ENCODE measurements around the gene CD68. TPM values are rescaled to one million over a fixed set of nuclear protein-coding genes. Genes with fewer than 3 reads are reported as not detected.

The CD68 gene
- polyA plus RNA-seq, 1 donor from 2014 or later: 26.9 TPM

GRCh38 chr17:7555320-7555948 lies 24.0 kb upstream of the CD68 start:
- Mint-ChIP-seq H3K4me3 (peak overlapping the region in 2 of 4 donors; percentile 34 to 45), H3K27me3 (no peaks in the 10 kb centered on the region), H3K27ac (peak overlapping the region in 2 of 3 donors; percentile 38 to 87), H3K4me1 (peaks cover 29 to 51% (median 40%) of the 10 kb centered on the region in 3 donors), H3K9me3 (no peaks in the 10 kb centered on the region), H3K36me3 (peaks cover 10% of the 10 kb centered on the region)

- Mint-ChIP-seq H3K4me1 (peaks cover 31 to 52% (median 43%) of the 10 kb centered on the region in 3 donors), H3K9me3 (no peaks in the 10 kb centered on the region), H3K36me3 (peaks cover 8% of the 10 kb centered on the region), H3K27me3 (no peaks in the 10 kb centered on the region), H3K27ac (peak overlapping the region in 2 of 3 donors; percentile 1 to 87), H3K4me3 (peak overlapping the region; percentile 21 to 55 (median 43))
These were observed 22.8 kb upstream of the CD68 start for GRCh38 chr17:7556627-7557026.

GRCh38 chr17:7557147-7557764 lies 22.2 kb upstream of the CD68 start:
- H3K9me3 Mint-ChIP-seq: no peaks in the 10 kb centered on the region
- peaks cover 8% of the 10 kb centered on the region for H3K36me3 Mint-ChIP-seq
- no peaks in the 10 kb centered on the region for H3K27me3 Mint-ChIP-seq
- H3K4me1 Mint-ChIP-seq: peaks cover 31 to 49% (median 43%) of the 10 kb centered on the region in 3 donors
- H3K27ac Mint-ChIP-seq: peak overlapping the region; percentile 23 to 97 (median 95)
- no peak overlapping the region for H3K4me3 Mint-ChIP-seq

- H3K36me3 Mint-ChIP-seq: peaks cover 8% of the 10 kb centered on the region
- H3K9me3 Mint-ChIP-seq: no peaks in the 10 kb centered on the region
- peaks cover 31 to 48% (median 43%) of the 10 kb centered on the region in 3 donors for H3K4me1 Mint-ChIP-seq
- H3K4me3 Mint-ChIP-seq: peak overlapping the region; percentile 74 to 93 (median 92)
- no peaks in the 10 kb centered on the region for H3K27me3 Mint-ChIP-seq
- H3K27ac Mint-ChIP-seq: peak overlapping the region; percentile 95 to 97 (median 95)
These were observed 21.5 kb upstream of the CD68 start for GRCh38 chr17:7557775-7558543.

- Mint-ChIP-seq H3K27me3 (no peaks in the 10 kb centered on the region), H3K36me3 (peaks cover 8% of the 10 kb centered on the region), H3K4me3 (peak within 1 kb of the TSS; percentile 74 to 93 (median 92)), H3K27ac (peak within 1 kb of the TSS; percentile 95 to 98 (median 97)), H3K4me1 (peaks cover 30 to 42% (median 38%) of the 10 kb centered on the region in 3 donors), H3K9me3 (no peaks in the 10 kb centered on the region)
These were observed 20.7 kb upstream of the CD68 start, which contains the start of gene TNFSF13 for GRCh38 chr17:7558544-7559319. TSS of gene TNFSF13 (plus strand) at chr17:7558750. CDS start at chr17:7559040, 290 bp downstream.

GRCh38 chr17:7559320-7560171 lies 19.9 kb upstream of the CD68 start:
- peak overlapping the region; percentile 95 to 98 (median 97) for H3K27ac Mint-ChIP-seq
- H3K27me3 Mint-ChIP-seq: no peaks in the 10 kb centered on the region
- peaks cover 30 to 39% (median 35%) of the 10 kb centered on the region in 3 donors for H3K4me1 Mint-ChIP-seq
- H3K9me3 Mint-ChIP-seq: no peaks in the 10 kb centered on the region
- peak overlapping the region; percentile 72 to 95 (median 94) for H3K4me3 Mint-ChIP-seq
- H3K36me3 Mint-ChIP-seq: peaks cover 4% of the 10 kb centered on the region

- H3K9me3 Mint-ChIP-seq: no peaks in the 10 kb centered on the region
- peak overlapping the region; percentile 93 to 96 (median 94) for H3K4me3 Mint-ChIP-seq
- peak overlapping the region; percentile 97 to 99 (median 98) for H3K27ac Mint-ChIP-seq
- no peaks in the 10 kb centered on the region for H3K27me3 Mint-ChIP-seq
- H3K4me1 Mint-ChIP-seq: peaks cover 30 to 36% (median 31%) of the 10 kb centered on the region in 3 donors
- peaks cover 4% of the 10 kb centered on the region for H3K36me3 Mint-ChIP-seq
These were observed 19.0 kb upstream of the CD68 start for GRCh38 chr17:7560172-7561027.

GRCh38 chr17:7561028-7561575 lies 18.3 kb upstream of the CD68 start:
- Mint-ChIP-seq H3K9me3 (no peaks in the 10 kb centered on the region), H3K4me3 (peak overlapping the region; percentile 93 to 96 (median 94)), H3K27ac (peak overlapping the region; percentile 97 to 99 (median 98)), H3K36me3 (peaks cover 3% of the 10 kb centered on the region), H3K4me1 (peaks cover 28 to 35% (median 30%) of the 10 kb centered on the region in 3 donors), H3K27me3 (no peaks in the 10 kb centered on the region)

GRCh38 chr17:7561589-7562207 lies 17.7 kb upstream of the CD68 start, which contains the start of gene SENP3:
TSS of gene SENP3 (plus strand) at chr17:7561919. CDS start at chr17:7563077, 1,158 bp downstream.
- Mint-ChIP-seq H3K4me3 (peak within 1 kb of the TSS; percentile 93 to 96 (median 94)), H3K9me3 (no peaks in the 10 kb centered on the region), H3K36me3 (peaks cover under 1% of the 10 kb centered on the region), H3K4me1 (peaks cover 28 to 32% (median 30%) of the 10 kb centered on the region in 3 donors), H3K27ac (peak within 1 kb of the TSS; percentile 97 to 99 (median 98)), H3K27me3 (no peaks in the 10 kb centered on the region)

GRCh38 chr17:7562208-7562605 lies 17.2 kb upstream of the CD68 start:
- Mint-ChIP-seq H3K36me3 (no peaks in the 10 kb centered on the region), H3K9me3 (no peaks in the 10 kb centered on the region), H3K4me3 (peak overlapping the region; percentile 78 to 95 (median 92)), H3K27ac (peak overlapping the region; percentile 64 to 97 (median 88)), H3K4me1 (peaks cover 28 to 34% (median 30%) of the 10 kb centered on the region in 3 donors), H3K27me3 (no peaks in the 10 kb centered on the region)

- Mint-ChIP-seq H3K27ac (peak overlapping the region in 2 of 3 donors; percentile 82 to 97), H3K4me3 (peak overlapping the region; percentile 21 to 93 (median 86)), H3K27me3 (no peaks in the 10 kb centered on the region), H3K9me3 (no peaks in the 10 kb centered on the region), H3K36me3 (peaks cover 2% of the 10 kb centered on the region), H3K4me1 (peaks cover 25 to 30% (median 26%) of the 10 kb centered on the region in 3 donors)
These were observed 16.1 kb upstream of the CD68 start for GRCh38 chr17:7563115-7563869.
